ENCODE data around the gene CGRRF1.

DNA sequence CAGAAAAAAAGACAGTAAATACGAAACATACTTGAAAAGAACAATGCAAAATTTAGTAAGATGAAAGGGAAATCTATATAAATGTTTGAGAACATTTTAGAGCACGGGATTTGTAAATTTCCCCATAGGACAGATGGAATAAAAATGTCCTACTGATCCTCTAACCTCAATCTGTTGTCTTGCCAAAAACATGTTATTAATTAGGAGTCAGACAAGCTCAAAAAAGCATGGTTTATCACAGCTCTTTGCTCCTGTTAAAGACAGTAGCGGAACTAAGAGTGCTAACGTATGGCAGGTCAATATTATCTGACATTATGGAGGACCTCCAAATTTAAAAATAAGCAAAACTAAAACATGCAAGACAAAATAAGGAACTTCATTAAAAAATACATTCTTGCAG lies 33.8 kb upstream of the CGRRF1 start:
- TF ChIP-seq, protein P1, sequence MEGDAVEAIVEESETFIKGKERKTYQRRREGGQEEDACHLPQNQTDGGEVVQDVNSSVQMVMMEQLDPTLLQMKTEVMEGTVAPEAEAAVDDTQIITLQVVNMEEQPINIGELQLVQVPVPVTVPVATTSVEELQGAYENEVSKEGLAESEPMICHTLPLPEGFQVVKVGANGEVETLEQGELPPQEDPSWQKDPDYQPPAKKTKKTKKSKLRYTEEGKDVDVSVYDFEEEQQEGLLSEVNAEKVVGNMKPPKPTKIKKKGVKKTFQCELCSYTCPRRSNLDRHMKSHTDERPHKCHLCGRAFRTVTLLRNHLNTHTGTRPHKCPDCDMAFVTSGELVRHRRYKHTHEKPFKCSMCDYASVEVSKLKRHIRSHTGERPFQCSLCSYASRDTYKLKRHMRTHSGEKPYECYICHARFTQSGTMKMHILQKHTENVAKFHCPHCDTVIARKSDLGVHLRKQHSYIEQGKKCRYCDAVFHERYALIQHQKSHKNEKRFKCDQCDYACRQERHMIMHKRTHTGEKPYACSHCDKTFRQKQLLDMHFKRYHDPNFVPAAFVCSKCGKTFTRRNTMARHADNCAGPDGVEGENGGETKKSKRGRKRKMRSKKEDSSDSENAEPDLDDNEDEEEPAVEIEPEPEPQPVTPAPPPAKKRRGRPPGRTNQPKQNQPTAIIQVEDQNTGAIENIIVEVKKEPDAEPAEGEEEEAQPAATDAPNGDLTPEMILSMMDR (IDR thresholded peaks at IDR 0.05) = no peak
- TF ChIP-seq POLR2A (IDR thresholded peaks at IDR 0.05) = no peak

Measured in lower leg skin (tissue), 3 donors.